Measurements from ENCODE around the gene TENM4.

Gene TENM4

GRCh38 chr11:79417069-79417920 is 23.5 kb downstream of the TENM4 start:
- DNase-seq = no peak

- DNase-seq = no peak
Observed at GRCh38 chr11:79415912-79416311, 24.9 kb downstream of the TENM4 start.

- no peak for DNase-seq
Observed at GRCh38 chr11:79415411-79415810, 25.4 kb downstream of the TENM4 start.

- DNase-seq = no peak
Observed at GRCh38 chr11:79414644-79415317, 26.0 kb downstream of the TENM4 start.

DNA sequence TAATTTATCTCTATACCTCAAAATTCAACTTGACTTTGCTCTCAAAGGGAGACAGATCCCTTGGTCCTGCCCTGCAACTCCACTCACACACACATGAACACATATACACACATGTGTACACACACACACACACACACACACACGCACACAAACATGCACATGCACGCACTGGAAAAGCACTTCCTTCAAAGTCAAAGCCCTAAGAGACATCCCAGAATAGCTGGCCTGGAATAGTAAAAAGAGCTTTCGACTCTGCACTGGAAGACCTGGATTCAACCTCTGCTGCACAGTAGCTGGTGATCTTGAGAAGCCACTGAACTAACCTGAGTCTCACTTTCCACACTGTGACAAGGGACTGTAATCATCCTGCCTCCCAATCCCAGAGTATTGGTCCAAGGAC is 26.8 kb downstream of the TENM4 start:
- DNase-seq = no peak

DNA sequence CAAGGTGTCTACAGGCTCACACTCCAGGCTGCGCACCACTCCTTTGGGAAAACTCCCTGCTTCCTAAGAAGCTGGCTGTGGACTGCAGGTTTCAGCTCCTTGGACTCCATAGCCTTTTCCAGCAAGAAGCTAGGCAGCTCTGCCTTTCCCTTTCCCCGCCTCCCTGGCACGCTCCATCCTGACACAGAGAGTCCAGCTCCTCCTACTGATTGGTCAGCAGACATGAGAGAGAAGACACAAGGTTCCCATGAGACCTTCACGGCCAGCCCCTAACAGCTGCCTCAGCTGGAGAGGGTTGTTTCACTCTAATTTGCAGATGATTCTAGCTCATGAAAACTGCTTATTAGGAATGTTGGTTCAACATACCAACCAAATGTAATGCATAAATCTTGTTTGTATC is 27.6 kb downstream of the TENM4 start:
- no peak for DNase-seq

GRCh38 chr11:79412761-79413160 is 28.1 kb downstream of the TENM4 start:
- no peak for DNase-seq

DNA sequence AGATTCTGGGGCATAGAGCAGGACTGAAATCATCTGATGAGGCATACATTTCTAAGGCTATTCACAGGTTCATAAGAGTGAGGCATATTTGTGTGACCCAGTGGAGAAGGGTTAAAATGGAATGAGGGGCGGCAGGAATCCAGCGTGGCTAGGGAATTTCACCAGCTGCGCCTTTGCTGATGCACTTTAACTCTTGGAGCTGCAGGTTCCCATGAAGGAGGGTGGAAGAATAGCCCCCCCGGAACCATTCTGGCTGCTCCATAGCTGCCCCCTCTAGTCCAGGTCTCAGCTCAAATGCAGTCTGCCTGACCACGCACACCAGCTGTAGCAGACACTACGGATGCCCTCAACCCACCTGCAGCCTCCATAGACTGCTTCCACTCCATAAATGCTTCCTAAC is 31.5 kb downstream of the TENM4 start:
- no peak for DNase-seq

DNA sequence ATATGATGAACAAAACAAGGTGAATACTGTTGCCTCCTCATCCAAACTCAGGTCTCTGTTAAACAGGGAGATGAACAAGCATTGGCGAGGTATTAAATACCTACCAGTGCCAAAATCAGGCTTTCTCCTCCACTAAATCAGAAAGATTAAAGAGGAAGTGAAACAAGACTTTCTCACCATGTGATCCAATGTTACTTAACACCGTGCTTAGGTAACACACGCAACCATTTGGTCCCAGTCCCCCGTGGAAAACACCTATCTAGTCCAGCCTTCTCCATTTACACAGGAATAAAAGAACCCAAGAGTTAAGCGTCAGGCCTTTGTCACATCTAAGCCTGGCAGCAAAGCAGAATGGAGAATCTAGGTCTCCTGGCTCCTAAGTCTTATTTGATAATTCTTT is 34.5 kb downstream of the TENM4 start:
- DNase-seq = no peak

- no peak for DNase-seq
Observed at GRCh38 chr11:79404806-79405205, 36.0 kb downstream of the TENM4 start.

GRCh38 chr11:79404325-79404724 is 36.5 kb downstream of the TENM4 start:
- DNase-seq = no peak

- DNase-seq = no peak
Observed at GRCh38 chr11:79403839-79404238, 37.0 kb downstream of the TENM4 start.

- no peak for DNase-seq
Observed at GRCh38 chr11:79402912-79403311, 37.9 kb downstream of the TENM4 start.

GRCh38 chr11:79400717-79401330 is 40.0 kb downstream of the TENM4 start:
- DNase-seq = no peak

GRCh38 chr11:79400206-79400605 is 40.6 kb downstream of the TENM4 start:
- no peak for DNase-seq

DNA sequence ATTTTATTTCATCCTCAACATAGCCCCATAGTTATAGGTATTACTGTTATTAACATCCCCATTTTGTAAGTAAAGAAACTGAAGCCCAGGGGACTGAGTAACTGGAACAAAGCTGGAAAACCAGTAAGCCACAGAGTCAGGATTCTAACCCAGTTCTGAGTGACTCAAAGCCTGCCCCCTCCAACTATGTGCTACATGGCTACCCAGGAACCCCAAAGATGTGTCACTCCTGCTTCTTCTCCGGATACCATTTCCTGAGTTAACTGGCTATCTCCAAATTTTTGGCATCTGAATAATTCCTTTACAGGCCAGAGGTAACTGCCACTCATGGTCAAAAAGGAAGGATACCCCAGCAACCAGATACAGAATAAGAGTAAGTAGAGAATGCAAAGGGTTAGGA is 43.6 kb downstream of the TENM4 start:
- DNase-seq = no peak

DNA sequence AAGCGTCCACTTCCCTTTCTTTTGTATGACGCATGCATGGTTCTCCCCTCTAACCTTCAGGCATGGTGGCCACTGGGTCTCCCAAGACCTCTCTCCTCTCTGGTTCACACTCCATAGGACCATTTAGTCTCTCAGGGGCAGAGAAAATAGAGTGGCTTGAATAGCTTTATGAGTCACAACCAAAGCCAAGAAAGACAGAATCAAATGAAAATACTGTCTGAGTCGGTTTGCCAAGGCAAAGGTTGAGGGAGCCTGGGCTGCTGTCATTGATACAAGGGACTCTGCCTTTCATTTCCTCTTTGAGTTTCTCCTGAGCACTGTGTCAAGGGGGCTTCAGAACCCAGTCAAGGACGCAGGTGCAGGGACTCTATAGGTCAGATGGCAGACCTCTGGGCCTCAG is 44.2 kb downstream of the TENM4 start:
- no peak for DNase-seq

GRCh38 chr11:79396001-79396400 is 44.8 kb downstream of the TENM4 start:
- no peak for DNase-seq

- no peak for DNase-seq
Observed at GRCh38 chr11:79393362-79394043, 47.3 kb downstream of the TENM4 start.

- no peak for DNase-seq
Observed at GRCh38 chr11:79392161-79392560, 48.7 kb downstream of the TENM4 start.

- DNase-seq = no peak
Observed at GRCh38 chr11:79390923-79391322, 49.9 kb downstream of the TENM4 start.

DNA sequence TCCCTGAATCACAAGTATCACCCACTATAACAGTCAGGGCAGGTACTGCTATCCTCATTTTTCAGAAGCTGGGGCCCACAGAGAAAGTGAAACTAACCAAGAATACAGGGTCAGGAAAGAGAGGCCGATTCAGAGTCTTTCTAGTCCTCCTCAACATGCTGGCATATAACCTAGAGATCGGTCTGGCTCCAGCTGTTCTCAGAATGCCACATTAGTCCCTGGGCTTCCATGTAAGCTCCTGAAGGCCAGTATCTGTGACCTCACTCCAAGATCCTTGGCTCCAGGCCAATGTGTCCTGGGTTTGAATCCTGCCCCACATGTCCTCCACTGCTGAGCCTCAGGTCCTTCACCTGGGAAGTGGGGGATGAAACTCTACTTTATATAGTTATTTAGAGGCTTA is 50.4 kb downstream of the TENM4 start:
- no peak for DNase-seq

GRCh38 chr11:79388201-79388600 is 52.6 kb downstream of the TENM4 start:
- DNase-seq = no peak

All from CD4-positive, alpha-beta T cell treated with Interleukin-6 for 4 hours (primary cell).